ENCODE measurements around the gene MPZL2.

DNA sequence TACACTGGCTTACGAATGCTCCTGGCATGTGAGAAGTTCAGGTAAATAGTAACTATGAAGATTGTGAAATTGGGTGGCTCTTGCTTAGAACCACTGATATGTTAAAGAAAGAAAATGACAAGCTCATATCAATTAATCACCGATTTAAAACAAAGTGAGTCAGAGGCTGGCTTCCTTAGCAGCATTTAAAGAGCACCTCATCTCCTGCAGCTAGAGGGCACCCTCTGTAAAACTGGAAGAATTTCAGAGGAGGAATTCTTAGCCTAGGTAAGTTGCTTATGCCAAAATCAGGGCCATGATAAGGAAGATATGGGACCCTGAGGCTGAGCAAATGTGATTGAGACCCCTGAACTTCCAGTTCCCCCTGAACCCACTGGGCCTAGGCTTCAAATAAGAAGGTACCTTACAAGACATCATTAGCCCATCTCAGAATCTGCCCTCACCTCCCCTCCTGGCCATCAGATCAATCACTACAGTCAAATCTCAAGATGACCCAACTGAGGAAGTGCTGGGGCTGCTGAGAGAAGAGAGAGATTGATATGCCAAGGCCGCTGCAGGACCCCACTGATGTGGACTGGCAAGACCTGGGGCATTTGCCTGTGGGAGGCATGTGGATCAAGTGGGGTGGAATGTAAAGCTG is 31.8 kb upstream of the MPZL2 start:
- TF ChIP-seq, protein P1, sequence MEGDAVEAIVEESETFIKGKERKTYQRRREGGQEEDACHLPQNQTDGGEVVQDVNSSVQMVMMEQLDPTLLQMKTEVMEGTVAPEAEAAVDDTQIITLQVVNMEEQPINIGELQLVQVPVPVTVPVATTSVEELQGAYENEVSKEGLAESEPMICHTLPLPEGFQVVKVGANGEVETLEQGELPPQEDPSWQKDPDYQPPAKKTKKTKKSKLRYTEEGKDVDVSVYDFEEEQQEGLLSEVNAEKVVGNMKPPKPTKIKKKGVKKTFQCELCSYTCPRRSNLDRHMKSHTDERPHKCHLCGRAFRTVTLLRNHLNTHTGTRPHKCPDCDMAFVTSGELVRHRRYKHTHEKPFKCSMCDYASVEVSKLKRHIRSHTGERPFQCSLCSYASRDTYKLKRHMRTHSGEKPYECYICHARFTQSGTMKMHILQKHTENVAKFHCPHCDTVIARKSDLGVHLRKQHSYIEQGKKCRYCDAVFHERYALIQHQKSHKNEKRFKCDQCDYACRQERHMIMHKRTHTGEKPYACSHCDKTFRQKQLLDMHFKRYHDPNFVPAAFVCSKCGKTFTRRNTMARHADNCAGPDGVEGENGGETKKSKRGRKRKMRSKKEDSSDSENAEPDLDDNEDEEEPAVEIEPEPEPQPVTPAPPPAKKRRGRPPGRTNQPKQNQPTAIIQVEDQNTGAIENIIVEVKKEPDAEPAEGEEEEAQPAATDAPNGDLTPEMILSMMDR (IDR thresholded peaks at IDR 0.05): peak in 4 of 6 experiments; percentile 29 to 61 (median 56)
- TF ChIP-seq POLR2AphosphoS5 (IDR thresholded peaks at IDR 0.05) (no peak), POLR2A (IDR thresholded peaks at IDR 0.05) (no peak)
